ENCODE data around the gene GALNT15.

Gene GALNT15

GRCh38 chr3:16255726-16256125 is 81.2 kb downstream of the GALNT15 start:
- DNase-seq = peak; percentile 94

DNA sequence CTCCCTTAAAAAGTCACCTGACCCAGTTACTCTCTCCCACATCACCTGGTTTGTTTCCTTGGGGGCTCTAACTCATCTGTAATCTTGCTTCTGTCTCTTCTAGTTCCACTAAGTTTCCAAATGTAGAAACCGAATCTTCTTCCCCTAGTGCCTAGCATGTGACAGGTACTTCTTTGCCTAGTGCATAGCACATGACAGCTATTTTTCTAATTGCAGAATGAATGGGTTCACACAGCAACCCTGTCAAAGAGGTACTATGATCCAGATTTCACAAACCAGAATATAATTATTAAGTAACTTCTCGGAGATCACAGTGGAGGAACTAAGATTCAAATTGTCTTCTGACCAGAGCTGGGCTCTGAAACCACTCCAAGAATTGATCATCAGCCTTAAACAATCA is 82.8 kb downstream of the GALNT15 start:
- no peak for DNase-seq

DNA sequence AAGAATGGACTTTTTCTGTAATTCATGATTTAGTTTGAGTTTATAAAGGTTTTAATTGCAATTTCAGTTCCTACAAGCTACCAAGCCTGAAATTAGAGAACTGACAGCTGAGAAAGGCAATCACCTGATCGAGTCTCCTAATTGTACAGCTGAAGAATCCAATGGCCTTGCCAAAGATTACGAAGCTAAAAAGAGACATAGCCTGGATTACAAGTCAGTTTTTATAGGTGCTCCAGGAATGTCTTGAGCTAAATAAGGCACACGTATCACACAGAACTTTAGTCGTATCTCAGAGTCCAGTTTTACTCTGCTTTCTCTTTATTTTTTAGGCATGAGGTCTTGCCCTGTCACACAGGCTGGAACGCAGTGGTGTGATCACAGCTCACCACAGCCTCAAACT is 83.7 kb downstream of the GALNT15 start:
- no peak for DNase-seq

- no peak for DNase-seq
These were observed 84.4 kb downstream of the GALNT15 start for GRCh38 chr3:16258866-16259265.

- DNase-seq = no peak
These were observed 85.6 kb downstream of the GALNT15 start for GRCh38 chr3:16260046-16260445.

DNA sequence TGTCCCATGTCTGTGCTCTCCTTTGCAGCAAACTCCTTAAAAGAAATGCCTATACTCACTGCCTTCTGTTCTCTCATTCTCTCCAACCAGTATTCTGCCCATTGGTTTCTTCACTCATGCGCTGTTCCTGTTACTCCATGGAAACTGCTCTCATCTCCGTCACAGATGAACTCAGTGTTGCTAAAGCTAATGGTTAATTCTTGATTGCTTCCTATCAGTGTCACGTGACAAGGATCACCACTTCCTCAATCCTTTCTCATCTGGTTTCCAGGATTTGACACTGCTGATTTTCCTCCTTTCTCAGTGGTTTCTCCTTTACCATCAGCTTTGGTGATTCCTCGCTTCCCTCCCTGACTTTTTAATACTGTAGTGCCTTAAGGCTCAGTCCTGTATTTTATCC is 87.7 kb downstream of the GALNT15 start:
- no peak for DNase-seq

DNA sequence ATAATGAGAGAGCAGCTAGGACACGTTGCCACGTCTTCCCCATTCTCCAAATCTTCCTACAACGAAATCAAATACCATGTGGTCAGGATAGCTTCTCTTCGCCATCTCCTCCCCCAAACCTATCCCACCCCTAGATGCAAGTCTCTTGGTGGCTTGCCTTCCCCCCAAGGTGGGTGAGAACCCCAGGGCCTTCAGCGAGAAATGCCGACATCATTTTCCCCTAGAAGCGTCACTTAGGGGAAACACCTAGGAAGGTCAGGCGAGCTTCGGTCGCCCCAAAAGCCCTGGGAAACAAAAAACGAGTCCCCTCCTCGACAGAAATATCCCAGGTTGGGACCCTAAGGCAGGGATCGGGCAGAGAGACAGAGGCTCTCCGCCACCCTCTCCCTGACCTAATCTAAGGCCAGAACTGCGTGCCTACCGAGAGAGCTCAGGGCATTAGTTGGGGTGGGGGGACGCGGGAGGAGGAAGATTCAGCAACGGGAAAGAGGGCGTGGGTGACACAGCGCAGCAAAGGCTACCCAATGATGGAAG is 89.8 kb downstream of the GALNT15 start:
- DNase-seq = peak; percentile 22

- DNase-seq = peak; percentile 97
These were observed 90.4 kb downstream of the GALNT15 start, which contains the start of the genes DPH3 and OXNAD1 for GRCh38 chr3:16264708-16265454. TSS of gene DPH3 (minus strand) at chr3:16264943. CDS start at chr3:16264876, 67 bp downstream. TSS of gene OXNAD1 (plus strand) at chr3:16265212. CDS start at chr3:16270953, 5,741 bp downstream.

- DNase-seq = no peak
These were observed 90.9 kb downstream of the GALNT15 start for GRCh38 chr3:16265455-16265786.

DNA sequence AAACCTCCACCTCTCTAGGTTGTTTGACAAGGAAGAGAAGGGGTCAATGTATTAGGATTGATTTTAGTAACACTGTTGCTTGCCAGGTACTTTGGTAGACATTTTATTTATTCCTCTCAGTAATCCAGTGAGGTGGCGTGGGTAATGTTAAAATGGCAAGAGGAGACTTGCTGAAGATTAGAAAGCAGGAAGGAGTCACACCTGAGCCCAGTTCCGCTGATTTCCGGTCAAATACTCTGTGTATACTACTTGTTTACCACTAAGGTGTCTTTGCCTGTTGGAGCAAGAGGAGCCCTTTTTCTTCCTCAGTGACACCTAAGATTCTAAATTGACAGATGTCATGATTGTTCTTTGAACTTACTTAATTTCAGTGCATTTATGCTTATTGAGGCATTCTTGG is 92.2 kb downstream of the GALNT15 start:
- DNase-seq = no peak

GRCh38 chr3:16270855-16271254 is 96.4 kb downstream of the GALNT15 start:
- no peak for DNase-seq

DNA sequence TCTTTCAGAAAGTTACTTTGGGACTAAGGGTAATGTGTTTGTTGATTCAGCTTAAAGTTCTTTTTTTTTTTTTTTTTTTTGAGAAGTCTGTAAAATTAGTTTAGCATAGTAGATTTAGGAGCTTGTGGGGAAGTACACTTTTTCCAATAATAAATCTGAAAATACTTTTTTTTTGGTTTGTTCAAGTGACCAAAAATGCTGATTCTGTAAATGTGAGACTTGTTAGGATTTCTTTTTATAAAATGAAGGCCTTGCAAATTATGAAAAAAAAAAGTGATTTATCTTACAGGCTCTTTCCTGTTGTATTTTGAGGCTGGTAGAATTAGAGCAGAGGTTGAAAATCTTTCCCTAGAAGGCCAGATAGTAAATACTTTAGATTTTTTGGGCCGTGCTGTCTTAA is 98.1 kb downstream of the GALNT15 start:
- no peak for DNase-seq

DNA sequence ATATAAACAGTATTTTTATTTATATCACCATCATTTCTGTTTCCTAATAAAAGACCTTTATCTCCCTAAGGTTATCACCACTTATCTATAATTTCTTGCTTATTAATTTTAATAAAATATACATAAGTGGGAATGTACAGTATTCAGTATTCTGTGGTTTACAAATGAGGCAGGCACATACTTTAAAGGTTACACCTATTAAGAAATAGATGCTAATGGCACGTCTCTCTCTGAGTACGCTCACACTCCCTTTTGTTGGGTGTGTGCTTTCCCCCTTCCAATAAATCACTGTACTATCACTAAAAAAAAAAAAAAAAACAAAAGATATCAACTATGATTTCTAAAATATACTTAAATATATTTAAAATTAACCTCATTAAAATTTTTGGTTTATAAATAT is 99.4 kb downstream of the GALNT15 start:
- DNase-seq = no peak

DNA sequence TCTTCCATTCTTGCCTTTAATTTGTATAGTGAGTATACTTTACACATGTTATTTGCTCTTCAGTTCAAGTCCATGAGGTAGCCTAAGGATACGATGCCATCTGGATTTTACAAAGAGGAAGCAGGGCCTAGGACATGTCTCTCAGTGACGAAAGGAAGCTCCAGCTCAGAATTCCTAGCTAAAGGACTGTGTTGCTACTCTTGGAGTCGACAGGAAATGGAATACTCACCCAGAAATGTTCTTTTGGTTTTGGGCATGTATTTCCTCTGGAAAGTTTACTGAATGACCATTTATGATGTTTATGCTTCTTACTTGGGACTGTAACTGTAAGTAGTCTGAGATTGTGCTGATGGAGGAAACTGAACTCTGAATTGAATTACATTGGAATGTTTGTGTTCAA is 103.0 kb downstream of the GALNT15 start:
- DNase-seq = no peak

- DNase-seq = no peak
These were observed 104.7 kb downstream of the GALNT15 start for GRCh38 chr3:16279010-16279801.

DNA sequence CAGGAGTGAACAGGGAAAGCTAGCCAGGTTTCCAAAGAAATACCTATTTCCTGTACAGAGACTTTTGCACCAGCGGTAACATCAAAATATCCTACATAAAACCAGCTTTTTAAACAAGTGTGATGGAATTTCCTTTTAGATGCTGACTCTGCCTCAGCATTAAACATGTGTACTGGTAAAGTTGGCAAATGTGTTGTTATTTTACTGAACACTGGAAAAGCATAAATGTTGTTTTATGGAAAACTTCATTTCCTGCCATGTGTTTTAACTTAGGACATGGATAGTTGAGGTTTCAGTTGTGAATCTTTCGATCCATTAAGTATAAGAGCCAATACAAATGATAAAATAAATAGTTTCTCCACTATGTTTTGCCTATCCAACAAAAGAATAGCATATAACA is 106.2 kb downstream of the GALNT15 start:
- DNase-seq = no peak
